NCI-H1694 treated with DMSO at 0.1 percent for 48 hours (cell line): ENCODE measurements around the gene SMDT1.
"Not testable (repeated sequence)": the region's sequence is repeated elsewhere in the genome, so short reads cannot be mapped to it uniquely, and the experiment has no call there.

ENCODE experiments used
- DNase-seq: peaks from one replicate; lab custom pipeline; 2025; lab: John Stamatoyannopoulos, UW

SMDT1 gene

DNA sequence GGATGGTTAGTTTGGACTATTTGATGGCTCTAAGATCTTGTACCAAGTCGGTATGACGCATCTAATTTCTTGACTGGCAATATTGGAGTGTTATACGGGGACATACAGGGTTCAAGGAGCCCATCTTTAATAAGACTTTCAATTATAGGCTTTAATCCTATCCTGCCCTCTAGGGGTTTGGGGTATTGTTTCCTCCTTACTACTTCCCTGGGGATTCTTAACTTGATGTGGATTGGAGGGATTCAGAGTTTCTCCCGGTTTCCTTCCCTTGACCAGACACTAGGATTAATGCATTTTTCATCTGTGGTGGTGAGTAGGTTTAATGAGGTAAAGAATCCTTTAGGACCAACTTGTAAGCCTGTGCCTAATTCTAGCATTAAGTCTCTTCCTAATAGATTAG, 32.3 kb downstream of the SMDT1 start:
- no peak for DNase-seq

DNA sequence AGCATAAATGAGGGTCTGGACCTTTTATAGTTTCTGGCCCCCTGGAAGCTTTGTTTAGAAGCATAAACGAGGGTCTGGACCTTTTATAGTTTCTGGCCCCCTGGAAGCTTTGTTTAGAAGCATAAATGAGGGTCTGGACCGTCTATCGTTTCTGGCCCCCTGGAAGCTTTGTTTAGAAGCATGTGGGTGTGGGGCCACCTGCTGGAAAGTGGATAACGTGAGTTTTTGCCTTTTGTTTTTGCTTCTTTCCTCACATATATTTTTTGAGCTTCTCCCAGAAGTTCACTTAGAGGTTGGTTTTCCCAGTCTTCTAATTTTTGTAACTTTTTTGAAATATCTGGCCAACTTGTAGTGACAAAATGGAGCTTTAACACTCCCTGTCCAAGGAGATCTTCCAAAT, 33.3 kb downstream of the SMDT1 start:
- DNase-seq: peak; percentile 12

DNA sequence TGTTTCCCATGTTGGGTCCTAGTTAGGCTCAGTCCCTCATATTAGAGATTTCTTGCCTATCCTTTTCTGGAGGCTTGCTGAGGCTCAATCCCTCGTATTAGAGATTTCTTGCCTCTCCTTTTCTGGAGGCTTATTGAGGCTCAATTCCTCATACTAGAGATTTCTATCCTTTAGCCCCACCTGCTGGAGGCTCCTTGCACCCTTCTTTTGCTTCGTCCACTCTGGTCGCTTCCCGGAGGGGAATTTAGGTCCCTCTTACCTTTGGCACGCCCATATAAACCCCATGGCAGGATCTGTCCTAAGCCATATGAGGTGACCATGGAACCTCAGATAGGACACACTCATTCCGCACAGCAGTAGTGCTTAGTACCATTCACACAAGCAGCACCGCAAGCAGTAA, 35.2 kb downstream of the SMDT1 start:
- no peak for DNase-seq

DNA sequence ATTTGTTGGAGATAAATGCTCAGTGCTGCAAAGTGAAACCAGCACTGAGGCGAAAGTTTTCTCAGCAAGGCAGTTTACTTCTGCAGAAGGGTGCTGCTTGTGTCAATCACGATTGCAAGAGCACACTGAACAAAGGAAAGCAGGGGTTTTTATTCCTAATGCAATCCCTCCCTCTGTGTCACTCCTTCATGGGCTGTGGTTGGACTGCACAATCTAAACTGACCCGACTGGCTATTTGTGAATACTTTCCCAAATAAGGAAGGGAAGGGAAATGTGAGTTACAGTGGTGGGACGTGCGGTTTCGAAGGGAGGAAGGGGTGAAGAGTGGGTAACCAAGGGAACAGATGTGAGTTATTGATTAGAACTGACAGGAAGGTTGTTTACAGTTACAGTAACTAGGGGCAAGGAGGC, 35.9 kb downstream of the SMDT1 start:
- not testable (repeated sequence) for DNase-seq

DNA sequence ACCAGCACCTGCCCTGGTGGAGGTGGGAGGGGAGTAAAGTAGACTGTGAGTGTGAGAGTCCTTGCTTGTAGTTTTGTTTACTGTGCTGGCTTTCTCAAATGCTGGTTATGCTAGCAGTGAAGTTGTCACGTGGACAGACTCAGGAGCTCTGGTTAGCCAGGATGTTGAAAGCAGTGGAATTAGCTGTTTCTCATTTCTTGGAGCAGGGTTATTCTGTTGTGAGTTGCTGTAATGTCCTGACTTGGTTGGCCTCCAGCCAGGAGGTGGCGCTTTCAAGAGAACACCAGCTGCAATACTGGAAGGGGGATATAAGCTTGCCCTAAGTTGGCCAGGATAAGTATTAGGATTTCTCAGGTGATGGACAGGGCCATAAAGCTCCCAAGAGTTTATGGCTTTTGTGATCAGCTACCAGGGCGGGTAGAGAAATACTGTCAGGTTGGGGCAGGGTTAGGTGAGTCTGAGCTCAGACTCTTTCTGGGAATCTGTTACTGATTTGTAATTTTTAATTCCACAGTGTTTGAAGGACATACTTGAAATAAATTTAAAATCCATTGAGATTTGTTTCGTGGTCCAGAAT, 37.4 kb downstream of the SMDT1 start:
- DNase-seq: no peak

DNA sequence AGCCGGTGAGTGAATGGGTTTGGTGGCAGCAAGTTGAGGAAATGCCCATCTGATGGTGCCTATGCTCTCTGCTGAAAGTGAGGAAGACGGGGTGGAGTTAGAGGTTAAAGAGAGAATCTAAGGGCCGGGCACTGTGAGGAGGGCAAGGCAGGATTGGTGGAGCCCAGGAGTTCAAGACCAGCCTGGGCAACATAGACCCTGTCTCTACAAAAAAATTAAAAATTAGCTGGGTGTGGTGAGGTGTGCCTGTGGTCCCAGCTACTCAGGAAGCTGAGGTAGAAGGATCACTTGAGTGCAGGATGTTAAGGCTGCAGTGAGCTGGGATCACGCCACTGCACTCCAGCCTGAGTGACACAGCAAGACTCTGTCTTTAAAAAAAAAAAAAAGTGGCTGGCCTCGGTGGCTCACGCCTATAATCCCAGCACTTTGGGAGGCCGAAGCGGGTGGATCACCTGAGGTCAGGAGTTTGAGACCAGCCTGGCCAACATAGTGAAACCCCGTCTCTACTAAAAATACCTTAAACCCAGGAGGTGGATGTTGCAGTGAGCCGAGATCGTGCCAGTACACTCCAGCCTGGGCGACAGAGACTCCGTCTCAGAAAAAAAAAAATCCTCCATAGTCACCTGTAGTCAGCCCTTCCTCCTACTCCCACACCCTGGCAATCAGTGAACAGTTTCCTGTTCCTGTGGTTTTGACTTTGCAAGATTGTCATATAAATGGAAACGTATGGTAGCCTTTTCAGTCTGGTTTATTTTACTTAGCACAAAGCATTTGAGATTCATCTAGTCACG, 40.9 kb downstream of the SMDT1 start:
- DNase-seq: not testable (repeated sequence)

DNA sequence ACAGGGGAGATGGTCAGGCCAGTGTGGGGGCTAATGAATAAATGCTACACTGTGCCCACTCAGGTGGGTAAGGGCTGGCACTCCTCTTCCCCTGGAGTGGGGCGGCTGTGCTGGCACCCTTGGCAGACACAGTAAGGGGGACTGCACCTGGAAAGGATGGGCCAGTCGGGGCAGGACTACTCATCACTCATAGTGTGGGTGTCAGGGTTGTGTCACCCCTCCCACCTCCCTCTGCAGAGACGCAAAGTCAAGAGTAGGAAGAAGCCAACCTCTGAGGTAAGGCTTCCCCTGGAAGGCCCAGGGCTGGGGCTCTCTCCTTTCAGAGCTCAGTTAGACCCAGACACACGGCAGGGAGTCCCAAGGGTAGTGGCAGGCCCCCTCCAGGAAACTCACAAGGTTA, 44.0 kb downstream of the SMDT1 start:
- not testable (repeated sequence) for DNase-seq

DNA sequence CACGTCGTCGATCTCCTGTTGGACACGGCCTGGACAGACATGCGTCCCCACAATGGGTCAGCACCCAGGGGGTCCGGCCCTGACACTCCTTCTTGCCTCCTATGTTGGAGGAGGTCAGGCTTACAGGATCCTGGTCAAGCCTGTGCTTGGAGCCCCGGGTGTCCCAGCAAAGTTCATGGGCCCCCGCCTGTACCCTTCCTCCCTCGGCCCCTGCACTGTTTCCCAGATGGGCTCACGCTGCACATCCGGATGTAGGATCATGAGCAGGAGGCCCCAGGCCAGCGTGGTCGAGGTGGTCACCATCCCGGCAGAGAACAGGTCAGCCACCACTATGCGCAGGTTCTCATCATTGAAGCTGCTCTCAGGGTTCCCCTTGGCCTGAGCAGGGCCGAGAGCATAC, 48.1 kb downstream of the SMDT1 start:
- no peak for DNase-seq

DNA sequence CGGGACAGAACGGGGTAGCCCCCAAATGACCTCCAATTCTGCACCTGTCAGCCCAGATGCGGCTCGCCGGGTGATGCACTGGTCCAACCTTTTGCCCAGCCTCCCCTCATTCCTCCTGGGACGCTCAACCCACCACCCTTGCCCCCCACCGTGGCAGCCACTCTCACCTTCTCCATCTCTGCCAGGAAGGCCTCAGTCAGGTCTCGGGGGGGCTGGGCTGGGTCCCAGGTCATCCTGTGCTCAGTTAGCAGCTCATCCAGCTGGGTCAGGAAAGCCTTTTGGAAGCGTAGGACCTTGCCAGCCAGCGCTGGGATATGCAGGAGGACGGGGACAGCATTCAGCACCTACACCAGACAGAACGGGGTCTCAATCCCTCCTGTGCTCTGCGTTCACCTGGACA, 48.5 kb downstream of the SMDT1 start:
- DNase-seq: not testable (repeated sequence)

DNA sequence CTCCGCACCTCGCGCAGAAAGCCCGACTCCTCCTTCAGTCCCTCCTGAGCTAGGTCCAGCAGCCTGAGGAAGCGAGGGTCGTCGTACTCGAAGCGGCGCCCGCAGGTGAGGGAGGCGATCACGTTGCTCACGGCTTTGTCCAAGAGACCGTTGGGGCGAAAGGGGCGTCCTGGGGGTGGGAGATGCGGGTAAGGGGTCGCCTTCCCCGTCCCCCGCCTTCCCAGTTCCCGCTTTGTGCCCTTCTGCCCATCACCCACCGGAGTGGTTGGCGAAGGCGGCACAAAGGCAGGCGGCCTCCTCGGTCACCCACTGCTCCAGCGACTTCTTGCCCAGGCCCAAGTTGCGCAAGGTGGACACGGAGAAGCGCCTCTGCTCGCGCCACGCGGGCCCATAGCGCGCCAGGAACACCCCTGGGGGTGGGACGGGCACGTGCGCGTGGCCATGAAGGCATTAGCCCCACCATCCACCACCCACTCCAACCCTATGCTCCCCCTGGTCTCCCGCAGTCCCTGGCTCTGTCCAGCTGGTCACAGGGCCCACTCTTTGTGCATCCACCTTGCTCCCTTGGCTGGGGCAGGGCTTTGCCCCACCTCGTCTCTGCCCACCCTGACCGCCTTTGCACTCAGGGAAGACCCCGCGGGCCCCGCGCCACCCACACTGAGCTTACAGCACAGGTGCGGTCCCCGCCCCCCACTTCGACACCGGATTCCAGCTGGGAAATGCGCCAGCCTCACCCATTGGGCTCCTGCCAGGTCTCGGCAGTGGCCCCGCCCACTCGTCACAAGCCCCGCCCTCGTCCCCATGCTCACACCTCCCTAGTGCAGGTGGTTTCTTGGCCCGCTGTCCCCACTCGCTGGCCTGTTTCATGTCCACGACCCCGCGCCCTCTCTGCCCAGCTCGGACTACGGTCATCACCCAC, 49.5 kb downstream of the SMDT1 start:
- DNase-seq: not testable (repeated sequence)

DNA sequence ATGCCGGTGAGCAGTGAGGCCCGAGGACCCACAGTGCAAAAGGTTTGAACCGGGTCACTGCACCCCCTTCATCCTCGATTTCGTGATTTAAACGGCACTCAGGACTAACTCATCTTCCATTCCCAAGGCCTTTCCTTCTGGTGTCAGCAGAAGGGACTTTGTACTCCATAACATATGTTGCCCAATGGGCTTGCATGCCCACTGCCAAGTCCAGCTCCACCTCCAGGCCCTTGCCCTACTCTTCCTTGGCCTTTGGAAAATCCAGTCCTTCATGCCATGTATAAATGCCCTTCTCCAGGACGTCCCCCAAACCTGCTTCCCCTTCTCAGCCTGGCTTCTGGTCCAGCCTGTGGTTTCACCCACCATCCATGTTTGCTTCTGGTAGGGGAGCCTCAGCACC, 50.7 kb downstream of the SMDT1 start:
- DNase-seq: not testable (repeated sequence)

DNA sequence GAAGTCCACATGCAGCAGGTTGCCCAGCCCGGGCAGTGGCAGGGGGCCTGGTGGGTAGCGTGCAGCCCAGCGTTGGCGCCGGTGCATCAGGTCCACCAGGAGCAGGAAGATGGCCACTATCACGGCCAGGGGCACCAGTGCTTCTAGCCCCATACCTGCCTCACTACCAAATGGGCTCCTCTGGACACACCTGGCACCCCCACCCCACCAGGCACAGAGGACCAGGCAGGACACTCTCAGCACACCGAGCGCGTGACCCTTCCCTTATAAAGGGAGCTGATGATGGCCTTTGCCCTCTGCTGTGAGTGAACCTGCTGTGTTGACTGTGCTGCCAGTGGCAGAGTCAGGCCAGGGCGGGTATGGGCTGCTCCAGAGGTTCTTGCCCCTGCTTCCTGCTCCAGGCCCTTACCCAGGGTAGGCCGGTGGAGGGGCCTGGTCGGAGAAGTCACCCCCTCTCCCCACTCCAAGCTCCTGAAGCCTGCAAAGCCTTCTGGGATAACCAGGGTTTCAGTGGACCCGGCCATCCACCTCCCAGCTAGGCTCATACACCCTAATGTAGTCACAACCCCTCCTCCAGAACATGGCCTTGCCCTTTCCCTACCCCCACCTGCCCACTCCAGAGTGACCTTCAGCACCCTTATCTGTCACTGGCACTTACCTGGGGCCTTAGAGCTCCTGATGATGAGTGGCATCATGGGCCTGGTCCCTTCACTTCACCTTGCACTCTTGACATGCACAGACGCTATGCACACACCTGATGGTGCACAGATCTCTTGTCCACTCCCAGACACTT, 51.3 kb downstream of the SMDT1 start, which contains the start of gene CYP2D6:
Gene CYP2D6, minus strand, starts transcription at position 172 of the 793 bp plus-strand sequence. Its CDS starts 19 bp downstream, at position 153.
- DNase-seq: not testable (repeated sequence)

DNA sequence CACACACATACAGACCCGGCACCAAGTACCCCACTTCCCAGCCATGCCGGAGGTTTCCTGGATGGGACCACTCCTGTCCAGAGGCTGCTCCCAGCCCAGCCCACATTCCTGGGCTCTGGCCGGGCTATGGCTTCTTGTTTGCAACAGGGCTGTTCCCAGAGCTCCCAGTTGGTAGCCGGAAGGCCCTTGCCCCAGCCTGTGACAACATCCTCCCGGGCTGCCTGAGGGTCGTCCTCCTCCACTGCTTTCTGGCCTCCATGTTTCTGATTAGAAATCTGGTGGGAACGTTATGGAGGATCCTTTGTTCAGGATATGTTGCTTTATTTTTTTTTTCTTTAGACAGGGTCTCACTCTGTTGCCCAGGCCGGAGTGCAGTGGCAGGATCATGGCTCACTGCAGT, 52.1 kb downstream of the SMDT1 start:
- no peak for DNase-seq

DNA sequence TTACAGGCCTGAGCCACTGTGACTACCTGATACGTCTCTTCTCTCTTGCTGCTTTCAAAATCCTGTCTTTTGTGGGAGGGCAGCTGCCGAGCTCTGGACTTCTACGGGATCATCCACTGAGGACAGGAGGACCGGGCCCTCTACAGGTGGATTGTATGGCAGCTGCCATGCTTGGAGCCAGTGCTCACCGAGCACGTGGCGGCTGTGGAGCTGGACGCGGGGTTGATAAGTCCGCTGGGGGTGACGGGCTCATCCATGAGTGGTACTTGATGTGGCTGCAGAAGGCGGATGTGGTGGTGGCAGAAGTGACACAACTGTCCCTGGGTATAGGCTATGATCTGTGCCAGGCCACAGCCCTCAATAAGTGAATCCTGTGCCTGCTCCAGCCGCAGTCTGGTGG, 53.0 kb downstream of the SMDT1 start:
- DNase-seq: no peak
